NT2/D1 (cell line): ENCODE data around the gene FIBCD1.

Experiments
- YY1 ChIP-seq: IDR thresholded peaks from 2 replicates; pipeline ENCODE4 v1.6.1; 2011; ENCODE audit not compliant: insufficient read length, insufficient read depth
- ZNF274 ChIP-seq: IDR thresholded peaks from 2 replicates; pipeline ENCODE4 v1.6.1; 2011; ENCODE audit warnings: mild to moderate bottlenecking, low read depth, low read length

DNA sequence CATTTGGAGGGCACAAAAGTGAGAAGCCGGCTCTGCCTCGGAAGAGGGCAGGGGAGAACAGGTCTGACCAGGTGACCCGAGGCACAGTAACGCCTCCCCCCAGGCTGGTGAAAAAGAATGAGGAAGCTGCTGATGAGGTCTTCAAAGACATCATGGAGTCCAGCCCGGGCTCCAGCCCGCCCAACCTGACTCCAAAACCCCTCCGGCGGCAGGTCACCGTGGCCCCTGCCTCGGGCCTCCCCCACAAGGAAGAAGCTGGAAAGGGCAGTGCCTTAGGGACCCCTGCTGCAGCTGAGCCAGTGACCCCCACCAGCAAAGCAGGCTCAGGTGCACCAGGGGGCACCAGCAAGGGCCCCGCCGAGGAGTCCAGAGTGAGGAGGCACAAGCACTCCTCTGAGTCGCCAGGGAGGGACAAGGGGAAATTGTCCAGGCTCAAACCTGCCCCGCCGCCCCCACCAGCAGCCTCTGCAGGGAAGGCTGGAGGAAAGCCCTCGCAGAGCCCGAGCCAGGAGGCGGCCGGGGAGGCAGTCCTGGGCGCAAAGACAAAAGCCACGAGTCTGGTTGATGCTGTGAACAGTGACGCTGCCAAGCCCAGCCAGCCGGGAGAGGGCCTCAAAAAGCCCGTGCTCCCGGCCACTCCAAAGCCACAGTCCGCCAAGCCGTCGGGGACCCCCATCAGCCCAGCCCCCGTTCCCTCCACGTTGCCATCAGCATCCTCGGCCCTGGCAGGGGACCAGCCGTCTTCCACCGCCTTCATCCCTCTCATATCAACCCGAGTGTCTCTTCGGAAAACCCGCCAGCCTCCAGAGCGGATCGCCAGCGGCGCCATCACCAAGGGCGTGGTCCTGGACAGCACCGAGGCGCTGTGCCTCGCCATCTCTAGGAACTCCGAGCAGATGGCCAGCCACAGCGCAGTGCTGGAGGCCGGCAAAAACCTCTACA is 54.2 kb downstream of the FIBCD1 start:
- TF ChIP-seq ZNF274 (no peak), YY1 (no peak)
